Cardiac septum (tissue), 1 donor: ENCODE data around the gene TH. TPM values are rescaled to one million over a fixed set of nuclear protein-coding genes. Genes with fewer than 3 reads are reported as not detected.

ENCODE experiments used
- DNase-seq: peaks from one replicate; pipeline ENCODE4 v3.0.0-alpha.2; 2020; ENCODE audit warnings: low spot score
- intact Hi-C: fragments of 100-400 bp; cut with DNase I; formaldehyde crosslinking; loops from one replicate; pipeline ENCODE4 v1.14.0; 2022
- total RNA-seq: library from RNA; stranded (reverse); fragmentation: NEBNext Ultra II Directional; extraction: Animal tissue kit (Norgen Biotek cat#: 25700); gene quantifications from one replicate; pipeline ENCODE4 v1.2.1, GENCODE V29; 2021
- donor health status: DM: no; HTN: no; CAD: no.

The TH gene
- total RNA-seq, 1 donor from 2014 or later: not detected

GRCh38 chr11:2153581-2154194 is 17.9 kb downstream of the TH start:
- intact Hi-C loops: loop anchor here (2.0 to 5.0 kb wide), 3 partner anchors 211 to 501 kb away; no protein-coding TSS in a partner anchor
- DNase-seq: no peak

- DNase-seq: peak; percentile 87
- intact Hi-C loops: loop anchor here (2.0 to 5.0 kb wide), 4 partner anchors 209 to 499 kb away; no protein-coding TSS in a partner anchor
Observed at GRCh38 chr11:2151500-2152257, 19.9 kb downstream of the TH start.

GRCh38 chr11:2149864-2150847 is 21.5 kb downstream of the TH start:
- DNase-seq: no peak
- intact Hi-C loops: loop anchor here (2.0 to 5.0 kb wide), 2 partner anchors 208 to 267 kb away; no protein-coding TSS in a partner anchor

DNA sequence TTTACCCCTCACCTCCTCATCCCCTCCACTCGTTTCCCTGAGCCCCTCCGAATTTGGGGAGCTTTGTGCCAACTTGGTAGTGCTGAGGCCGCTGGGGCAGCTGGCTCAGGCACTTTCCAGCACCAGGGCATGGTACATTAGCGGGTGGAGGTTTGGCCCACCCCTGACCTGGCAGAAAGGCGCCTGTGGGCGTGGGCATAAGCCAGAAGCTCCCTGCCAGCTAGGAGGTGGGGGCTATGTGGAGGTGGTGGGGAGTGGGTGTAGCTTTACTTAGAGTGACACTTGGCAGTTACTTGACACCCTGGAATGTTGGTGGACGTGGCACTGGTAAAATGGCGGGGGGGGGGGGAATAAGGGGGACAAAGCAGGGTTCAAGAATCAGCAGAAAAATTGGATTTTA is 22.2 kb downstream of the TH start:
- intact Hi-C loops: no loop called here
- no peak for DNase-seq

DNA sequence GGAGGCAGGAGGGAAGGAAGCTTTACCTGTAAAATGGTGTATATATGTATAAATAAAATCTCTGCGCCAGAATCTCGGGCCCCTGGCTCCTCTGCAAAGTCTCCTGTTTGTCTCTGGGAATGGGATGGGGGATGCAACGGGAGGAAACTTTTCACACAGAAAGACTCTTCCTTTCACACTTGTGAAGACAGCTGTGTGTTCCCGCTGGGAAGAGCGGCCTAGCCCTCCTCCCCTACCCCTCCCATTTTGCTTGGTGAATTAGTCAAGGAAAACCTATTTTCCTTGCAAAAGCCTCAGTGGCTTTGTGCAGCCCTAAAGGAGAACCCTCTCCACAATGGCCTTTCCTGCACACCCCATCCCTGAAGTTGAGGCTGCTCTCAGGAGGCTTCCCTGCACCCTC is 23.0 kb downstream of the TH start:
- DNase-seq: no peak
- intact Hi-C loops: no loop called here

DNA sequence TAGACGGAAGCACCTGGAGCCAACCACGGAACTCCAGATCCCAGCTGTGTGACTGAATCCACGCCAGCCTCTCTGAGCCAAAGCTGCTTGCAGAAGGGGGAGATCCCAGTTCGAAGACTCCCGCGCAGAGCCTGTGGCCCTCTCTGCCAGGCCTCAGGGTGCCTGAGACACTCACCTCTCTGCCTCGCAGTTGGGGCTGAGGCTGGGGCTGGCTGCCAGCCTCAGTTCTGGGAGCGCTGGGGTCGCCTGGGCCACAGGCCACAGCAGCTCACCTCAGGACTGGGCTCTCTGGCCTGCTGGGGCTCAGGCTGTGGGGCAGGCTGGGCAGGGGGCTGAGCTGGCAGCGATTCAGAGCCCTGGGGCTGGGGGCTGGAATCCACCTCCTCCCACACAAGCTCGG is 24.2 kb downstream of the TH start:
- no peak for DNase-seq

GRCh38 chr11:2146051-2146450 is 25.6 kb downstream of the TH start:
- intact Hi-C loops: no loop called here
- no peak for DNase-seq

More for the DNA sequence above, 24.2 kb downstream of the TH start:
- intact Hi-C loops: no loop called here

GRCh38 chr11:2144544-2145248 is 26.9 kb downstream of the TH start:
- intact Hi-C loops: no loop called here

DNA sequence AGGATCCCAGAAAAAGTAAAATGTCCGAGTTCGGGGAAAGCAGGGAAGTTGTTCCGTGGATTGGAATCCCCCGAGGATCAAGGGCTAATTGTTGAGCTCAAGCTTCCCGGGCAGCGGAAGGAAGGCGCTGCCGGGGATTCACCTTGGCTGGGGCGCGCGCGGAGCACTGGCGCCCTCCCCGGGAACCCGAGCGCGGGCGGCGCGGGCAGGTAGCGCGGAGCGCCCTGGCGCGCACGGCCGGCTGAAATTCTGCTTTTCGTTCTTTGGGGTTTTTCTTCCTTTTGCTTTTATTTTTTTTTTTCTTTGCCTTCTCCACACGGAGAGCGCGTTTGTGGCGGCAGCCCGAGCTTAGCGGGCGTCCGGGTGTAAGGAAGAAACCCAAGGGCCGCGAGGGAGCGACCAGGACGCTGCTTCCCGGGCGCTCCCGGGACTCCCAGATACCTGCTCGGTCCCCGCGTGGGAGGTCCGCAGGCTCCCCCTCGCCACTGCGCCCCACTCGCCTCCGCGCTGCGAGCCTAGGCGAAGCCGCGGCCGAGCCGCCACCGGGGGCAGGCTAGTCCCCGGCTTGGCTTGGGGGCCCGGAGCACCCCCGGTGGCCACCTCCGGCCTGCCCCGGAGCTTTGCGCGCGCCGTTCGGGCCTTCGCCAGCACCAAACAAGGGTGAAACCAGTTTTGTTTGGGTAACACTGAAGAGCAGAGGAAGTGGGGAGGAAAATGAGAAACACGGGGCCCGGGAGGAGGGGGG is 27.6 kb downstream of the TH start:
- intact Hi-C loops: no loop called here
- no peak for DNase-seq

More at GRCh38 chr11:2144544-2145248, 26.9 kb downstream of the TH start:
- DNase-seq: no peak

GRCh38 chr11:2143477-2143798 is 28.2 kb downstream of the TH start:
- DNase-seq: no peak
- intact Hi-C loops: no loop called here

DNA sequence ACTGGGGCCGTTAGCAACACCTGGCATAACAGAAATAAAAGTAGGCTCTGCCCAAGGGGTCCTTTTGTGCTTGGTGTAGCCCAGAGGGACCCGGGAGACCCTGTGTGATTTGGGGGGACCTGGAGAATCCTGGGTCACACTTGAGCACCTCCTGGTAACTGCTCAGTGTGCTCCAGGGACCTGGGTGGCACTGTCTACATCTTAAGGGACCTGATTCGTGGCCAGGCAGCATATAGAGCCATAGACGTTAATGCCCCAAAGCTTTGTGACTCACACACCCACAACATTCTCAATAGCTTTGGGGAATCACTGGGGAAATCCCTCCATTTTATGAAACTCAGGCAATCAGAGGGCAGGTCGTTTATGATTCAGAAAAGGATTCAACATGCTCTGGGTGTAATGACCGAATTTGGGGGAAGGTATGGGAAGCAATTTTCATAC is 28.8 kb downstream of the TH start:
- intact Hi-C loops: no loop called here
- no peak for DNase-seq

DNA sequence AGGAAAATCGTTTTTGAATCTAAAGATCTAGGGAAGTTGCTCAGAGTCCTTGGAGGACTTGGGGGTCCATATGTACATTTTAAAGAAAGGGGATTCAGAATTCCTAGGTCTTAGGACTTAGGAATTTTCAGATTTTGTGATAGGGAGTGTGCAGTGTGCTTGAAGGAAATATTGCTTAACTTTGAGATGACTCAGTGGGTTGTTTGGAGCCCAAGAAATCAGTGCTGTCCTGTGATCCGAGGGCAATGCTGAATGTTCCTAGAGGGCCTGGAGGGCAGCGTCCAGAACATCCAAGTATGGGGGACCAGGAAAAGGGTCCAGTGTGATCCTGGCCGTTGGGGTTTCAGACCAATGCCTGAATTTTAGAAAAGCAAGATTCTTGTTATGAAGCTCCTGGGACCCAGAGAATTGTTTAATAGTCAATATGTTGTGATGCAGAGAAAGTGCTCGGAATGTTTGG is 29.3 kb downstream of the TH start:
- intact Hi-C loops: no loop called here
- no peak for DNase-seq

GRCh38 chr11:2140411-2141400 is 30.9 kb downstream of the TH start:
- DNase-seq: no peak
- intact Hi-C loops: no loop called here

DNA sequence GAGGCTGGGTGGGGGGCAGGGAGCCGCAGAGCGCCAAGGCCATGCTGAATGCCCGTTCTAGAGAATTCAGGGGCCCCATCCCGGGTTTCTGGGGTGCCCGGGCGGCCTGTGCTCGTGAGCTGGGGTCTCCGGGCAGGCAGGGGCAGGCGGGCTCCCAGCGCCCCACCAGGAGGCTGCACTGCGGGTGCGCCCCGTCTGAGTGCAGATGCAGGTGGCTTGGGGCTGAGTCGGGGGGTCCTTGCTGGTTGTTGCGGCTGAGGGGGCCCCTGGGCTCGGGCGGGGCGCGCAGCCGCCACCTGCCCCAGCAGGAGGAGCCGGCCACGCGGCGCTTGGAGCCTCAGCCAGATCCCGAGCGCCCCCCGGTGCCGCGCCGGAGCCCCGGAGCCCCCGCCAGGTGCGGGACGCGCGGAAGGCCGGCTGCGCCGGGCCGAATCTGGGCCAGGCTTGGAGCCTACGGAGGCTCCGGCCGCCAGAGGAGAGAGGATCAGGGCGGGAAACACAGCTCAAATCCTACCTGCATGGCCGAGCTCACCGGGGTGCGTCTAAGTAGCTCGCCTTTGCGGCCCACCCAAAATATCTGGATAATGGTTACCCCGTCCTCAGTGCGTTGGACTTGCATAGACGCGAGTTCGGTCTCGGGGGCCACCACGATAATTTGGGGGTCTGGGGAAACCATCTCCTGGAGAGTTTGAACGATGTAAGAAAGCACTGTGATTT is 31.8 kb downstream of the TH start:
- intact Hi-C loops: loop anchor here (5.0 kb wide), 1 partner anchor 37 kb away; no protein-coding TSS in a partner anchor
- DNase-seq: no peak

DNA sequence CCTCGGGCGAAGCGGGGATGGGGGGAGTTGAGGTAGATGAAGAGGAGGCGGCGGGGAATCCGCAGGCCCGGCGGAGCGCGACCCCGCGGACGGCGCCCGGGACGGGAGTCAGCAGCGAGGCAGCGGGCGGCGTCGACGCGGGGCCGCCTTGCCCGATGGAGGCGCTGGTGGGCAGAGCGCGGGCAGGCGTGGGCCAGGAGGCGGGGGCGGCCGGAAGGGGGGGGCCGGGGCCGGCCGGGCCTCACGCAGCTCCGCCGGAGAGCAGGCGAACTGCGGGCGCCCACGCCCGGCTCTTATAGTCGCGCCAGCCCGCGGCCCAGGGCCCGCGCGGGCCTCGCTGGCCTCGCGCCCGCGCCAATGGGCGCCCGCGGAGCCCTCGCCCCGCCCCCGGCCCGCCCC is 32.5 kb downstream of the TH start, which contains the start of gene IGF2:
IGF2 (minus strand) TSS at position 267 of the 399 bp plus-strand sequence. CDS start 3,866 bp downstream, outside the sequence.
- intact Hi-C loops: loop anchor here (5.0 kb wide), 1 partner anchor 37 kb away; no protein-coding TSS in a partner anchor
- DNase-seq: no peak

DNA sequence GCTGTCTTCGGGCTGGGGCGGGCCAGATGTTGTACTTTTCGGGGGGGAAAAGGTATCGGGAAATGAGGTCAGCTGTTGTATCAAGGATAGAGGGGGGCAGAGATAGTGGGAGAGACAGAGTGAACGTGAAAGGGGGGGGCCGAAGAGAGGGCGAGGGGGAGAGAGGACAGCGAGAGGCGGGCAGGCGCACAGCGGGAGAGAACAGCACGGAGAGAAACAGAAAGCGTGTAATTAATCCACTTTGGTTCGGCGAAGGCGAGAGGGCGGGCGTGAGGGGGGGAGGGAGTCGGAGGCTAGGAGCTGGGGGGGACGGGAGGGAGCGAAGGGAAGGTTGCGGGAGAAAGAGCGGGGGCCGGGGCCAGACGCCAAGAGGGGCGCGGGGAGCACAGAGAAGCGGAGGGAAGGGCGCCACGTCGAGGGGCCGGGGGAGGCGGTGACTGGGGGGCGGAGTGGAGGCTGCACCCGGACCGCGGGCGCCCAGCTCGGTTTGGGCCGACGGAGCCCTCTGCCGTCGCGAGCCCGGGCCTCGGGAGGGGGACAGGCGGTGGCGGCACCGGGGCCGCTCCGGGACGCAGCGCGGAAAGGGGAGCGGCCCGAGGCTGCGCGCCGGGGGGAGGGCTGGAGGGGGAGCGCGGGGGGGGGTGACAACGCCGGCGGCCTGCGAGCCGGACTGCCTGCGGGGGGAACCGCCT is 33.0 kb downstream of the TH start:
- intact Hi-C loops: loop anchor here (5.0 kb wide), 1 partner anchor 36 kb away; no protein-coding TSS in a partner anchor

More for the DNA sequence above, 33.0 kb downstream of the TH start:
- DNase-seq: no peak
